ENCODE measurements around the gene ANKRD10.

ANKRD10 gene

GRCh38 chr13:110944968-110945927 lies 30.4 kb upstream of the ANKRD10 start:
- DNase-seq, result no peak

- DNase-seq, result peak; percentile 47
Observed at GRCh38 chr13:110944121-110944967, 29.5 kb upstream of the ANKRD10 start.

- DNase-seq, result peak; percentile 53
Observed at GRCh38 chr13:110942248-110942981, 27.5 kb upstream of the ANKRD10 start.

- no peak for DNase-seq
Observed at GRCh38 chr13:110938662-110939421, 24.0 kb upstream of the ANKRD10 start.

- no peak for DNase-seq
Observed at GRCh38 chr13:110937511-110938285, 22.8 kb upstream of the ANKRD10 start.

GRCh38 chr13:110936519-110936918 lies 21.6 kb upstream of the ANKRD10 start:
- DNase-seq, result no peak

GRCh38 chr13:110932588-110932987 lies 17.7 kb upstream of the ANKRD10 start:
- no peak for DNase-seq

- DNase-seq, result no peak
Observed at GRCh38 chr13:110929104-110929777, 14.4 kb upstream of the ANKRD10 start.

- DNase-seq, result no peak
Observed at GRCh38 chr13:110925023-110925612, 10.2 kb upstream of the ANKRD10 start.

GRCh38 chr13:110924639-110924934 lies 9.7 kb upstream of the ANKRD10 start:
- no peak for DNase-seq

- no peak for DNase-seq
Observed at GRCh38 chr13:110923777-110924638, 9.1 kb upstream of the ANKRD10 start.

- DNase-seq, result no peak
Observed at GRCh38 chr13:110923086-110923485, 8.2 kb upstream of the ANKRD10 start.

GRCh38 chr13:110922506-110922905 lies 7.6 kb upstream of the ANKRD10 start:
- DNase-seq, result no peak

- DNase-seq, result no peak
Observed at GRCh38 chr13:110921695-110922094, 6.8 kb upstream of the ANKRD10 start.

GRCh38 chr13:110921209-110921608 lies 6.3 kb upstream of the ANKRD10 start:
- no peak for DNase-seq

- DNase-seq, result no peak
Observed at GRCh38 chr13:110920038-110920437, 5.2 kb upstream of the ANKRD10 start.

GRCh38 chr13:110916301-110917142 lies 1.7 kb upstream of the ANKRD10 start:
- no peak for DNase-seq

- DNase-seq, result no peak
Observed at GRCh38 chr13:110915874-110916206, 971 bp upstream of the ANKRD10 start.
